Measurements from ENCODE around the gene OTC. TPM values are rescaled to one million over a fixed set of nuclear protein-coding genes. Genes with fewer than 3 reads are reported as not detected.

OTC gene
- total RNA-seq, 1 experiment from 2014 or later = not detected

DNA sequence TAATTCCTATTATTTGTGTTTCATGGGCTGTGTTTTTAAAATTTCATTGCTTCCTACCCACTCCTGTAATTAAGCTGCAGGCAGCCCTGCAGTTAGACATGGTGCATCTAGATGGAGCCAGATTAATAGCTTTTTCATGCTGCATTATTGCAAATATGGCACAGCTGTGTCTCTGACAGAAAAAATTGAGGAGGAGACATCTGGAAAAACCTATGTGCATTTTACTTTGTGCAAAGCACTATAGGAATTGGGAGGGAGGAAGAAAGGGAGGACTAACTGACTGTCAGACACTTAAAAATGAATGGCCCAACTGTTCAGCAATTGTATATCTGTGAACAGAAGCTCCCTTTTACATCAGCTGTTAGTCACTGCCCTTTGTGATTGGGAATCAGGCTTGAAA is 17.0 kb upstream of the OTC start:
- Histone ChIP-seq H3K27ac (ENCODE audit: insufficient read length, low read depth, low read length) (no peak overlapping the region), H4K91ac (ENCODE audit: insufficient read length, low read depth, low read length) (no peak overlapping the region), H2BK20ac (ENCODE audit: low read depth, low read length, poor library complexity, severe bottlenecking) (no peak overlapping the region), H3K23me2 (ENCODE audit: insufficient read length, low read depth, low read length, poor library complexity, severe bottlenecking) (no peaks in the 10 kb centered on the region), H3K9ac (ENCODE audit: extremely low read depth, insufficient read length, low read length) (no peak overlapping the region), H4K5ac (ENCODE audit: insufficient read length, low read depth, low read length) (no peak overlapping the region), H3K14ac (ENCODE audit: insufficient read depth, low read length) (no peak overlapping the region), H4K8ac (replicated peaks; ENCODE audit: insufficient read length, low read depth, low read length) (no peak overlapping the region), H3K23ac (ENCODE audit: insufficient read length, low read depth, low read length) (no peak overlapping the region), H3K79me1 (ENCODE audit: insufficient read depth, low read depth, low read length, poor library complexity, severe bottlenecking) (no peaks in the 10 kb centered on the region), H3T11ph (ENCODE audit: low read length) (no peak overlapping the region), H4K20me1 (ENCODE audit: control insufficient read depth, insufficient read depth, insufficient read length) (no peaks in the 10 kb centered on the region), H3K79me2 (ENCODE audit: insufficient read depth, low read length) (no peaks in the 10 kb centered on the region), H3K27me3 (ENCODE audit: insufficient read depth, low read length) (no peaks in the 10 kb centered on the region), H2BK12ac (ENCODE audit: insufficient read length, low read depth, low read length) (no peak overlapping the region), H2BK120ac (ENCODE audit: low read depth, low read length, poor library complexity, severe bottlenecking) (no peak overlapping the region), H3K4me2 (ENCODE audit: insufficient read depth, insufficient read length, low read length) (no peak overlapping the region), H2AFZ (ENCODE audit: low read length) (no peak overlapping the region), H2BK5ac (ENCODE audit: insufficient read length, low read length) (no peak overlapping the region), H3K56ac (ENCODE audit: insufficient read length, low read depth, low read length) (no peak overlapping the region), H3K9me3 (ENCODE audit: control insufficient read depth, low read depth, low read length) (no peaks in the 10 kb centered on the region), H3K4ac (ENCODE audit: low read depth, low read length) (no peak overlapping the region), H2AK5ac (ENCODE audit: insufficient read length, low read length) (no peak overlapping the region), H2BK15ac (ENCODE audit: low read depth, low read length) (no peak overlapping the region), H3K4me1 (ENCODE audit: insufficient read depth, low read length) (no peaks in the 10 kb centered on the region), H3K18ac (ENCODE audit: insufficient read length, low read depth, low read length) (no peak overlapping the region)
- Mint-ChIP-seq H3K4me3 (no peak overlapping the region), H3K27ac (no peak overlapping the region; a peak in 1 of 7 replicates), H3K36me3 (ENCODE audit: insufficient read depth in 1 of 3, low read depth in 3 of 3) (no peaks in the 10 kb centered on the region; a peak in 2 of 7 replicates), H3K9me3 (peaks cover 61 to 62% of the 10 kb centered on the region in 2 experiments), H3K4me1 (peaks cover 0 to 4% of the 10 kb centered on the region in 2 experiments; a peak in 1 of 4 replicates), H3K27me3 (ENCODE audit: low read depth) (peaks cover 1% of the 10 kb centered on the region; the same call in 1 of the 2 replicates)
- DNase-seq = no peak
- no peak for TF ChIP-seq CTCF (conservative IDR thresholded peaks at IDR 0.05)
